GM13977 (cell line): ENCODE data around the gene ATP12A.

ENCODE experiments used
- DNase-seq: peaks from one replicate; pipeline ENCODE4 v3.0.0; 2012; ENCODE audit warnings: low spot score
- CTCF ChIP-seq: IDR thresholded peaks from 2 replicates; pipeline ENCODE4 v1.5.1; 2012; ENCODE audit warnings: mild to moderate bottlenecking, control low read depth; ENCODE audit not compliant: insufficient read depth; ENCODE audit errors: extremely low read depth, missing control alignments
- in situ Hi-C: fragments of 300-500 bp; cut with MboI; formaldehyde crosslinking; loops from one replicate; pipeline ENCODE4 v1.12.0; 2022; ENCODE audit warnings: low sequenced_read_pairs, low pct_unique_long_range_greater_than_20kb, mixed read lengths, inconsistent platforms; ENCODE audit not compliant: unreplicated experiment

Gene ATP12A

GRCh38 chr13:24683351-24683750 lies 3.1 kb downstream of the ATP12A start:
- in situ Hi-C loops: no loop called here
- no peak for DNase-seq
- TF ChIP-seq CTCF: no peak

GRCh38 chr13:24683838-24684599 lies 3.8 kb downstream of the ATP12A start:
- in situ Hi-C loops: no loop called here
- DNase-seq: peak; percentile 82
- TF ChIP-seq CTCF: peak; percentile 74

- TF ChIP-seq CTCF: no peak
- in situ Hi-C loops: no loop called here
- DNase-seq: peak; percentile 44
These were observed 4.4 kb downstream of the ATP12A start for GRCh38 chr13:24684600-24684998.

GRCh38 chr13:24685314-24685713 lies 5.1 kb downstream of the ATP12A start:
- in situ Hi-C loops: no loop called here
- no peak for TF ChIP-seq CTCF
- no peak for DNase-seq

GRCh38 chr13:24687611-24688010 lies 7.4 kb downstream of the ATP12A start:
- TF ChIP-seq CTCF: no peak
- in situ Hi-C loops: no loop called here

GRCh38 chr13:24688111-24688510 lies 7.9 kb downstream of the ATP12A start:
- DNase-seq: no peak
- in situ Hi-C loops: no loop called here
- no peak for TF ChIP-seq CTCF

More at GRCh38 chr13:24687611-24688010, 7.4 kb downstream of the ATP12A start:
- no peak for DNase-seq
